Fibroblast of villous mesenchyme (primary cell): ENCODE data around the gene FAM32A. TPM values are rescaled to one million over a fixed set of nuclear protein-coding genes. Genes with fewer than 3 reads are reported as not detected.
A peak's percentile ranks its signal among the peaks of the same experiment; 100 is the strongest.

ENCODE experiments used
- DNase-seq: peaks from one replicate; pipeline ENCODE4 v3.0.0-alpha.2; 2010; ENCODE audit warnings: low read depth
- H3K4me3 ChIP-seq: 2 replicates; pipeline ENCODE4 v1.5.1; 2011; ENCODE audit warnings: low read depth, mild to moderate bottlenecking, low read length
- CTCF ChIP-seq: IDR thresholded peaks from 2 replicates; pipeline ENCODE4 v1.5.1; 2012; ENCODE audit warnings: low read depth, mild to moderate bottlenecking, low read length; ENCODE audit not compliant: insufficient read depth
- total RNA-seq: library from RNA; depleted of rRNA; stranded (reverse); fragments of >200 nt; gene quantifications from 2 replicates; pipeline ENCODE4 v1.2.3, GENCODE V29; 2012

FAM32A gene
- total RNA-seq, 1 donor = 94.1 TPM

DNA sequence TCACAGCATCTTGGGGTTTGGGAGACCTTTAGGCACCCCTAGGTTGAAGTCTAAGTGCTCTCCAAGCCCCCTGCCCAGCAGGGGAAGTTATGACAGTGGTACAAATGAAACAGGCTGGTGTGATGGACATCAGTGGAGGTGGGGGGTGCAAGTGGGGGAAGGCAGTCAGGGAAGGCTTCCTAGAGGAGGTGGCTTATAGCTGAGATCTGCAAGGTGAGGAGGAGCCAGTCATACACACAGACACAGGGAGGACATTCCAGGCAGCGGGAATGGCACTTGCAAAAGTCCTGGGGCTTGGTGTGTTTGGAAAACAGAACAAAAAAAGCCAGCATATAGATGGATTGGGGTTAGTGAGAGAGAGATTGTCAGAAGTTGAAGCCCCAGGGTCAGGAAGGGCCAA is 30.1 kb upstream of the FAM32A start:
- H3K4me3 ChIP-seq = no peak overlapping the region
- DNase-seq = no peak
- no peak for TF ChIP-seq CTCF

DNA sequence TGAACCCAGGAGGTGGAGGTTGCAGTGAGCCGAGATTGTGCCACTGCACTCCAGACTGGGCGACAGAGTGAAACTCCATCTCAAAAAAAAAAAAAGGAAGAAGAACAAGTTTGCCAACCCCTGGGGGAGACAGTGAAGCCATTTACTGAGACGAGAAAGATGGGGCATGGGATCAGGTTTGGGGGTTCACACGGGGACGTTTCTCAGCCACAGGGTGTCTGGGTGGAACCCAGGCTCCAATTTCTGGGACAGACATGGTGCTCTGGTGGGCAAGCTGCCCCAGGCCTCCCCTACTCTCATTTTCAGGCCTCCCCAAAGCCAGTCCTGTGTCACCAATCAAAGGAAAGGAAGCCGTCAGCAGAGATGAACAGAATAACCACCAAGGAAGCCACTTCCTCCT is 28.3 kb upstream of the FAM32A start:
- no peak for DNase-seq
- H3K4me3 ChIP-seq = no peak overlapping the region
- TF ChIP-seq CTCF = no peak

DNA sequence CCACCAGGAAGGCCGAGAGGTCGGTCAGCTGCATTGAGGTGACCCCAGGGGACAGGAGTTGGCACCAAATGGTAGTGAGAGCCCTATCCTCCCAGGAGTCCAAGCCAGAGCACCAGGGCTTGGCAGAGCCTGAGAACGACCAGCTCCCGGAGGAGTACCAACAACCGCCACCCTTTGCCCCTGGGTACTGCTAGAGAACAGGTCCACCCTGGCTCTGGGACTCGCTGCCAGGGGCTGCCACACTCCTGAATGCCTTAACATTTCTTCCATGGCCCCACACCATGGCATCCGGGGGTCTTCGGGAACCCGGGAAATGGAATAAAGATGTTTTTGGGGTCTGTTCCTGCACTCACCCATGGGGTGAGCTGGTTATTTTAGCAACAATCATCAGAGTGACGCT is 27.6 kb upstream of the FAM32A start:
- DNase-seq = no peak
- no peak for TF ChIP-seq CTCF
- H3K4me3 ChIP-seq = no peak overlapping the region

GRCh38 chr19:16159655-16160054 is 25.6 kb upstream of the FAM32A start:
- no peak overlapping the region for H3K4me3 ChIP-seq
- no peak for DNase-seq
- no peak for TF ChIP-seq CTCF

DNA sequence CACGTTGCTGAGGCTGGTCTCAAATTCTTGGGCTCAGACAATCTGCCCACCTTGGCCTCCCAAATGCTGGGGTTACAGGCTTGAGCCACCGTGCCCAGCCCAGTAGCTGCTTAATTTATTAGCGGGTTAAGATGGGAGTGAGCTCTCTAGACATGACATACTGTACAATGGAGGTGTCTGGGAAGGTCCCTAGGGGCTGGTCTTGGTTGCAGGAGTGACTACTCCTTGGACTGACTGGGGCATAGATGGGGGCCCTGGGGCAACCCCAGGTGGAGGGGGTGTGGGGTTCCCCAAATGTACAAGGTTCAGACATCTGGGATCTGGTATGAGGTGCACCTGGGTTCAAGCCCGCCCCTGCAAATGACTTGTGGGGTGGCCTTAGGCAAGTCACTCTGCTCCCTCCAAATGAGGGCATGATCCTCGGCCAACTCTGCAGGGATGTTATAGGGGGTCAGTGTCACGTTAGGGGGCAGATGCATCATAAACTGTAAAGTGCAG is 24.7 kb upstream of the FAM32A start:
- TF ChIP-seq CTCF = no peak
- no peak for DNase-seq
- H3K4me3 ChIP-seq = no peak overlapping the region

DNA sequence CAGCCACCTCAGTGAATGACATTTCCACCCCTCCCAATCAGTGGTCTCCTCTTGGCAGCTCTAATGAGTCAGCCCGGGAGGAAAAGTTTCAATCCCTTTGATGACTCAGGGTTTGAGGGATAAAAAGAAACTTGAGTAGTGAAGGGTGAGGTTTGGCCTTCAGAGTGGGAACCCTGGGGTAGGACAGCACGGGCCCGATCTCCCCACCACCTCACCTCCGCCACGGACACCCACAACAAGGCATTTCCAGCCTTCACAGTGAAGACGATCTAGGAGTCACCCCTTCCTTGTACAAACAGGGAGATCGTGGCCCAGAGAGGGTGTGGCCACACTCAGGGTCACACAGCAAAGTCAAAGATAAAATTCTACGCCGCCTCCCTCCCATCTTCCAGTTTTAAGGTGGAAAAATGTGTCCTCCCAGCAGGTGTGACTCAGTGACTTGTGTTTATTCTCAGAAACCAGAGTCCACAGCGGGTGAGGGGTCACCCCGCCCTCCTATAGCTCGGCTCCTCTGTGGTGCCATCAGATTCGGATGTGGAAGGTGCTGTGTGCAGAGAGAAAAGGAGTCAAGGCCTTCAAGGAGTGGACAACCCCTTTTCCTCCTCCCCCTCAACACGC is 24.2 kb upstream of the FAM32A start:
- no peak overlapping the region for H3K4me3 ChIP-seq
- no peak for TF ChIP-seq CTCF
- peak; percentile 52 for DNase-seq

DNA sequence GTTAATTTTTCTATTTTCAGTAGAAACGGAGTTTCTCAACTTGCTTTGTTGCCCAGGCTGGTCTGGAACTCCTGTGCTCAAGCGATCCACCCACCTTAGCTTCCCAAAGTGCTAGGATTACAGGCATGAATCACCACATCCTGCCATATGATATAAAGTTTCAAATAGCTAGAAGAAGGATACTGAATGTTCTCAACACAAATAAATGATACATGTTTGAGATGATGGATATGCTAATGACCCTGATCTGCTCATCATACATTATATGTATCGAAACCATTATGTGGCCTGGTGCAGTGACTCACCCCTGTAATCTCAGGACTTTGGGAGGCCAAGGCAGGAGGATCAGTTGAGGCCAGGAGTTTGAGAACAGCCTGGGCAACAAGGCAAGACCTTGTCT is 23.4 kb upstream of the FAM32A start:
- DNase-seq = peak; percentile 40
- no peak for TF ChIP-seq CTCF
- H3K4me3 ChIP-seq = no peak overlapping the region
